GM19351 (cell line): ENCODE data around the gene MCM8.

Experiments
- ATAC-seq: cut with Tn5 transposase; IDR thresholded peaks from one replicate; pipeline ENCODE4 v1.9.1; 2021; ENCODE audit warnings: mild to moderate bottlenecking, moderate library complexity; ENCODE audit not compliant: unreplicated experiment

MCM8 gene

DNA sequence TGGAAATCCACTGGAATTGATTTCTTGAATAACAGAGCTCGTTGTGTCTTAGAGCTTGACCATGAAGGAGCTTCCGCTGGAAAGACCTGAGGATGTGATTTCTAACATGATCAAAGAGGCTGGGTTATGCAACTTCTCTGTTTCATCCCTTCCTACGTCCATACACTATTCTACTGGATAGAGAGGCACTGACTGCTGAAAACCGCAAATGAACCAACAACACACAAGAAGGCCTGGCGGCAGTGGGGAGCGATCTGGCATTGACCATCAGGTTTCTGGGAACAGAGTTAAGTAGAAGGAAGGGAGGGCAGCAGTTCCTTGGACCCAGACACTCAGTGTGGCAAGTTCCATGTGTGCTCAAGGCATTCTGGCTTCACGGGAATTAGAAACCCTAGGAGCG is 90.1 kb downstream of the MCM8 start:
- no peak for ATAC-seq

GRCh38 chr20:6040958-6041807 is 90.7 kb downstream of the MCM8 start:
- no peak for ATAC-seq

- no peak for ATAC-seq
Measured at GRCh38 chr20:6041808-6042265, 91.4 kb downstream of the MCM8 start.

DNA sequence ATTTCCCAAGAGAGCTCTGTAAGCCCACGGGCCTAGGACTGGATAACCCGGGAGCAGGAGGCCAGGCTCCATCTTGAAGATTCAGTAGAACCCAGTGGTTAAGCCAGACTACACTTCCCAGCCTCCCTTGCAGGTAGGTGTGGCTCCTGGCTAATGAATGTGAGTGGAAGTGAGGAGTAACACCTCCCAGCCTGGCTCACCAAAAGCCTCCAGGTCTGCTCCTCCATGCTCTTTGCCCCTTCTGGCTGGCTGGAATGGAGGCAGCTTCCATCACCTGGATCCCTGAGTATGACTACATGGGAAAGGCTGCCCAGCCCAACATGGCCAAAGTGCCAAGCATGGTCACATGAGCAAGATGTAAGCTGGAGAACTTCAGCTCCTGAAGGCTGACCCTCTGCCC is 93.7 kb downstream of the MCM8 start:
- no peak for ATAC-seq

DNA sequence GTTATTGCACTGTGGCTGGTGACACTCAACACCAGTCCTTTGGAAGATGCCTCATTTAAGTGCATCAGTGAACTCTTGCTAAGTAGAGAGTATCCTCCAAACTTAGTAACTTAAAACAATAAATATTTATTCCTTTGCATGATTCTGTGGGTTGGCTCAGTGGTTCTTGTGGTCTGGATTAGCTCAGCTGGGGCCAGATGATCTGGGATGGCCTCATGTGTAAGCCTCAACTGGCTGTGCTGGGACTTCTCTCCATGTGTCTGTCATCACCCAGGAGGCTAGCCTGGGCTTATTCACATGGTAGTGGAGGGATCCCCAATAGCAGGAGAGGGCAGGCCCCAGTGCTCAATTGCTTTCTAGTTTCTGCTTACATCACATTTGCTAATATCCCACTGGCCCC is 95.1 kb downstream of the MCM8 start:
- no peak for ATAC-seq

- ATAC-seq, result no peak
Measured at GRCh38 chr20:6046432-6046831, 96.0 kb downstream of the MCM8 start.

GRCh38 chr20:6048391-6048790 is 97.9 kb downstream of the MCM8 start:
- ATAC-seq, result no peak
